GM23338 (cell line): ENCODE data around the gene PTH. TPM values are rescaled to one million over a fixed set of nuclear protein-coding genes. Genes with fewer than 3 reads are reported as not detected.
A peak's percentile ranks its signal among the peaks of the same experiment; 100 is the strongest.

Experiments used
- ATAC-seq: fragments of 200-7000 bp; cut with Tn5 transposase; 3 replicates; pipeline ENCODE4 v1.9.1; 2020
- DNase-seq: peaks from one replicate; pipeline ENCODE4 v3.0.0-alpha.2; 2015; ENCODE audit warnings: low spot score
- H2AFZ ChIP-seq: fragments of 200-600 bp; sonication (generic); 2 replicates; pipeline ENCODE4 v1.8.0; 2016; ENCODE audit warnings: antibody characterized with exemption, mild to moderate bottlenecking, moderate library complexity
- H3F3A ChIP-seq: fragments of 200-600 bp; sonication (generic); replicated peaks from 2 replicates; pipeline ENCODE4 v1.8.0; 2017; ENCODE audit warnings: antibody characterized with exemption, mixed run types, low read depth
- H3K27ac ChIP-seq: fragments of 200-600 bp; sonication (generic); 2 replicates; pipeline ENCODE4 v1.6.1; 2016; ENCODE audit warnings: low read depth
- H3K27me3 ChIP-seq: fragments of 200-600 bp; sonication (generic); 2 replicates; pipeline ENCODE4 v1.8.0; 2016; ENCODE audit warnings: mild to moderate bottlenecking, mixed run types, moderate library complexity; ENCODE audit not compliant: insufficient read depth
- H3K36me3 ChIP-seq: fragments of 200-600 bp; sonication (generic); 2 replicates; pipeline ENCODE4 v1.8.0; 2016; ENCODE audit warnings: mild to moderate bottlenecking; ENCODE audit not compliant: insufficient read depth
- H3K4me1 ChIP-seq: fragments of 200-600 bp; sonication (generic); 2 replicates; pipeline ENCODE4 v1.8.0; 2016; ENCODE audit warnings: mild to moderate bottlenecking, moderate library complexity; ENCODE audit not compliant: insufficient read depth
- H3K4me2 ChIP-seq: fragments of 200-600 bp; sonication (generic); 2 replicates; pipeline ENCODE4 v1.7.1; 2017; ENCODE audit warnings: mixed run types
- H3K4me3 ChIP-seq: fragments of 200-600 bp; sonication (generic); 2 replicates; pipeline ENCODE4 v1.6.1; 2016; ENCODE audit warnings: mixed run types
- H3K79me2 ChIP-seq: fragments of 200-600 bp; sonication (generic); replicated peaks from 2 replicates; pipeline ENCODE4 v1.8.0; 2017; ENCODE audit warnings: mild to moderate bottlenecking; ENCODE audit not compliant: insufficient read depth
- H3K9me2 ChIP-seq: fragments of 200-600 bp; sonication (generic); 2 replicates; pipeline ENCODE4 v1.8.0; 2017; ENCODE audit not compliant: insufficient read depth
- H4K20me1 ChIP-seq: fragments of 200-600 bp; sonication (generic); replicated peaks from 2 replicates; pipeline ENCODE4 v1.8.0; 2017; ENCODE audit warnings: mild to moderate bottlenecking; ENCODE audit not compliant: insufficient read depth
- H3K27ac Mint-ChIP-seq: 2 replicates; pipeline ENCODE4 v1.8.0; 2020; ENCODE audit warnings: inconsistent platforms, mild to moderate bottlenecking, moderate library complexity, mixed read lengths
- H3K27me3 Mint-ChIP-seq: 3 replicates; pipeline ENCODE4 v1.8.0; 2022; ENCODE audit warnings: low read depth, mild to moderate bottlenecking, moderate library complexity, mixed read lengths, inconsistent platforms; ENCODE audit not compliant: insufficient read depth, poor library complexity
- H3K36me3 Mint-ChIP-seq: 3 replicates; pipeline ENCODE4 v1.8.0; 2021; ENCODE audit warnings: low read depth, mild to moderate bottlenecking, inconsistent platforms, moderate library complexity, mixed read lengths
- H3K4me1 Mint-ChIP-seq: 3 replicates; pipeline ENCODE4 v1.8.0; 2020; ENCODE audit warnings: mild to moderate bottlenecking, inconsistent platforms, mixed read lengths
- H3K4me3 Mint-ChIP-seq: 3 replicates; pipeline ENCODE4 v1.8.0; 2021; ENCODE audit warnings: moderate library complexity, mild to moderate bottlenecking, inconsistent platforms, mixed read lengths
- H3K9me3 Mint-ChIP-seq: 3 replicates; pipeline ENCODE4 v1.8.0; 2020; ENCODE audit warnings: moderate library complexity, mild to moderate bottlenecking, inconsistent platforms, mixed read lengths
- CREB1 ChIP-seq: fragments of 250-450 bp; sonication (Bioruptor Pico); IDR thresholded peaks from 2 replicates; pipeline ENCODE4 v1.5.0; 2020; ENCODE audit warnings: low read depth, mild to moderate bottlenecking, moderate library complexity
- CTCF ChIP-seq, 2 experiments: fragments of 200-600 bp in 1 of 2; sonication (generic) in 1 of 2; conservative IDR thresholded peaks; 2 replicates each; pipeline versions ENCODE4 v1.5.1 to v1.6.1; 2016 to 2017; ENCODE audit warnings: antibody characterized with exemption in 2 of 2, low read depth in 2 of 2, mild to moderate bottlenecking in 2 of 2, moderate library complexity in 1 of 2
- ETS1 ChIP-seq: IDR thresholded peaks from 2 replicates; pipeline ENCODE4 v1.6.1; 2016; ENCODE audit warnings: antibody characterized with exemption
- EZH2 ChIP-seq: fragments of 200-600 bp; sonication (generic); IDR thresholded peaks from one replicate; pipeline ENCODE4 v1.8.0; 2017; ENCODE audit warnings: antibody characterized with exemption, mild to moderate bottlenecking, low read depth; ENCODE audit not compliant: unreplicated experiment
- EZH2phosphoT487 ChIP-seq: fragments of 200-600 bp; sonication (generic); IDR thresholded peaks from one replicate; pipeline ENCODE4 v1.8.1; 2018; ENCODE audit warnings: antibody characterized with exemption; ENCODE audit not compliant: unreplicated experiment
- JUNB ChIP-seq: IDR thresholded peaks from one replicate; pipeline ENCODE4 v1.6.1; 2016; ENCODE audit warnings: antibody characterized with exemption; ENCODE audit not compliant: unreplicated experiment
- NANOG ChIP-seq: IDR thresholded peaks from 2 replicates; pipeline ENCODE4 v1.6.1; 2016; ENCODE audit warnings: antibody characterized with exemption, borderline replicate concordance
- POLR2AphosphoS5 ChIP-seq: IDR thresholded peaks from 2 replicates; pipeline ENCODE4 v1.6.1; 2016; ENCODE audit warnings: antibody characterized with exemption, low read depth
- STAT1 ChIP-seq: IDR thresholded peaks from one replicate; pipeline ENCODE4 v1.6.1; 2016; ENCODE audit warnings: antibody characterized with exemption; ENCODE audit not compliant: unreplicated experiment
- ZNF114 ChIP-seq: fragments of 250-450 bp; sonication (Bioruptor Pico); IDR thresholded peaks from 2 replicates; pipeline ENCODE4 v1.5.0; 2020; ENCODE audit warnings: mild to moderate bottlenecking, moderate library complexity
- ZNF331 ChIP-seq: fragments of 250-450 bp; sonication (Bioruptor Pico); IDR thresholded peaks from 2 replicates; pipeline ENCODE4 v1.5.0; 2020; ENCODE audit warnings: low read depth, mild to moderate bottlenecking, moderate library complexity
- ZNF462 ChIP-seq: fragments of 250-450 bp; sonication (Bioruptor Pico); IDR thresholded peaks from 2 replicates; pipeline ENCODE4 v1.5.0; 2020; ENCODE audit warnings: mild to moderate bottlenecking, moderate library complexity
- polyA plus RNA-seq: library from polyadenylated mRNA; unstranded; fragments of >200 nt; fragmentation: Nextera tagmentation; extraction: Ambion mirVana; gene quantifications from 2 replicates; pipeline ENCODE4 v1.2.1, GENCODE V29; 2016
- total RNA-seq: library from RNA; depleted of rRNA; stranded (reverse); fragments of >200 nt; shearing (Covaris generic); gene quantifications from 2 replicates; pipeline ENCODE4 v1.2.3, GENCODE V29; 2014

Gene PTH
- total and polyA plus RNA-seq, 2 experiments from 2014 or later: not detected

- TF ChIP-seq ETS1: no peak
- no peak for TF ChIP-seq POLR2AphosphoS5
- no peak for TF ChIP-seq EZH2
- no peak for TF ChIP-seq EZH2phosphoT487
- no peak for TF ChIP-seq ZNF331 (CRISPR knock-in tag)
- TF ChIP-seq CREB1 (CRISPR knock-in tag): no peak
- no peak for TF ChIP-seq NANOG
- no peak for TF ChIP-seq STAT1
- TF ChIP-seq ZNF462 (CRISPR knock-in tag): no peak
- no peak for TF ChIP-seq JUNB
- TF ChIP-seq CTCF (conservative IDR thresholded peaks at IDR 0.05; ENCODE audit: low read depth in 2 of 2): no peak; a peak in 1 of 4 replicates
- TF ChIP-seq ZNF114 (CRISPR knock-in tag): no peak
- Mint-ChIP-seq H3K4me1 (peaks cover 23% of the 10 kb centered on the region), H3K27ac (peak overlapping the region; percentile 95), H3K9me3 (no peaks in the 10 kb centered on the region; the same call in 2 of the 3 replicates), H3K4me3 (peak overlapping the region; percentile 98), H3K27me3 (peaks cover 13% of the 10 kb centered on the region), H3K36me3 (no peaks in the 10 kb centered on the region)
- peaks cover 47% of the 10 kb centered on the region for H3K79me2 ChIP-seq
- H3K9me2 ChIP-seq: no peaks in the 10 kb centered on the region
- no peaks in the 10 kb centered on the region for H3K36me3 ChIP-seq
- H3K4me1 ChIP-seq: peaks cover 18% of the 10 kb centered on the region; the same call in 1 of the 2 replicates
- peak overlapping the region; percentile 82 for H3K4me2 ChIP-seq
- no peaks in the 10 kb centered on the region for H3K27me3 ChIP-seq
- DNase-seq: peak; percentile 86
- 0 out of 2 replicates have a peak, but pooled peaks cover 4% of the 10 kb centered on the region for H4K20me1 ChIP-seq
- peak; percentile 80 for ATAC-seq
- peak overlapping the region; percentile 88 for H3K4me3 ChIP-seq
- 0 out of 2 replicates have a peak overlapping the region, but pooled peaks have one; percentile 78 for H3K27ac ChIP-seq
- H2AFZ ChIP-seq: peak overlapping the region; percentile 86
- H3F3A ChIP-seq: no peaks in the 10 kb centered on the region
Measured at GRCh38 chr11:13462311-13462900, 33.4 kb downstream of the PTH start.
